Fibroblast of lung (primary cell): ENCODE results near the gene STOML2. TPM values are rescaled to one million over a fixed set of nuclear protein-coding genes. Genes with fewer than 3 reads are reported as not detected.

ENCODE experiments used
- DNase-seq, 2 donors: peaks; one replicate each; pipeline versions ENCODE4 v3.0.0 to v3.0.0-alpha.2; 2010; ENCODE audit warnings: low read depth in 2 of 2
- H2AFZ ChIP-seq: 2 replicates; pipeline ENCODE4 v1.5.1; 2012; ENCODE audit warnings: low read length, control low read depth, inconsistent platforms
- H3K27ac ChIP-seq: 2 replicates; pipeline ENCODE4 v1.5.1; 2011; ENCODE audit warnings: low read length, control low read depth; ENCODE audit not compliant: insufficient read depth
- H3K27me3 ChIP-seq: 2 replicates; pipeline ENCODE4 v1.5.1; 2011; ENCODE audit warnings: mild to moderate bottlenecking, low read length; ENCODE audit not compliant: control insufficient read depth, insufficient read depth
- H3K36me3 ChIP-seq: 2 replicates; pipeline ENCODE4 v1.5.1; 2011; ENCODE audit warnings: low read length; ENCODE audit not compliant: control insufficient read depth, insufficient read depth
- H3K4me1 ChIP-seq: 2 replicates; pipeline ENCODE4 v1.5.1; 2011; ENCODE audit warnings: low read length; ENCODE audit not compliant: control insufficient read depth, insufficient read depth; ENCODE audit errors: extremely low read depth
- H3K4me2 ChIP-seq: 2 replicates; pipeline ENCODE4 v1.5.1; 2011; ENCODE audit warnings: low read length, control low read depth; ENCODE audit not compliant: insufficient read depth; ENCODE audit errors: extremely low read depth
- H3K4me3 ChIP-seq, 4 experiments: fragments of 200-600 bp in 1 of 4; sonication (generic) in 1 of 4; replicated peaks in 1 of 4; 2 replicates each; pipeline ENCODE4 v1.5.1; 2011 to 2016; ENCODE audit warnings: low read length in 4 of 4, low read depth in 3 of 4, mild to moderate bottlenecking in 3 of 4, control low read depth in 2 of 4, inconsistent platforms in 1 of 4, mixed read lengths in 1 of 4; ENCODE audit not compliant: insufficient read depth in 1 of 4; ENCODE audit errors: control extremely low read depth in 1 of 4
- H3K79me2 ChIP-seq: 2 replicates; pipeline ENCODE4 v1.5.1; 2012; ENCODE audit warnings: mild to moderate bottlenecking, low read length, inconsistent platforms; ENCODE audit not compliant: control insufficient read depth, insufficient read depth
- H3K9ac ChIP-seq: 2 replicates; pipeline ENCODE4 v1.5.1; 2011; ENCODE audit warnings: mild to moderate bottlenecking, low read length, control low read depth; ENCODE audit not compliant: insufficient read depth
- H3K9me3 ChIP-seq: 2 replicates; pipeline ENCODE4 v1.5.1; 2012; ENCODE audit warnings: low read depth, low read length; ENCODE audit not compliant: control insufficient read depth, insufficient read depth
- H4K20me1 ChIP-seq: 2 replicates; pipeline ENCODE4 v1.5.1; 2011; ENCODE audit warnings: low read length; ENCODE audit not compliant: control insufficient read depth, insufficient read depth; ENCODE audit errors: extremely low read depth
- EZH2 ChIP-seq: IDR thresholded peaks from 2 replicates; pipeline ENCODE4 v1.5.1; 2012; ENCODE audit warnings: low read length, control low read depth, mild to moderate bottlenecking; ENCODE audit errors: missing control alignments
- polyA plus RNA-seq, 2 donors: library from polyadenylated mRNA; depleted of rRNA in 1 of 2; stranded (reverse) in 1 of 2; unstranded in 1 of 2; fragments of >200 nt; gene quantifications; 2 replicates each; pipeline ENCODE4 v1.2.1, GENCODE V29; 2011 to 2012; ENCODE audit warnings: missing spikeins in 1 of 2
- total RNA-seq: library from RNA; depleted of rRNA; stranded (reverse); fragments of >200 nt; gene quantifications from 2 replicates; pipeline ENCODE4 v1.2.1, GENCODE V29; 2014
- TF ChIP-seq, protein P1 (sequence below), 2 donors: IDR thresholded peaks in 1 of 2; conservative IDR thresholded peaks in 1 of 2; 1 replicate in 1 of 2; 2 replicates in 1 of 2; pipeline ENCODE4 v1.5.1; 2011 to 2012; ENCODE audit warnings: low read length in 2 of 2, control low read depth in 1 of 2, inconsistent platforms in 1 of 2, low read depth in 1 of 2, mild to moderate bottlenecking in 1 of 2

The STOML2 gene
- total and polyA plus RNA-seq, 2 donors (not counting 1 experiment from before 2014, with no cell fraction given), result 94.0 to 170 TPM

DNA sequence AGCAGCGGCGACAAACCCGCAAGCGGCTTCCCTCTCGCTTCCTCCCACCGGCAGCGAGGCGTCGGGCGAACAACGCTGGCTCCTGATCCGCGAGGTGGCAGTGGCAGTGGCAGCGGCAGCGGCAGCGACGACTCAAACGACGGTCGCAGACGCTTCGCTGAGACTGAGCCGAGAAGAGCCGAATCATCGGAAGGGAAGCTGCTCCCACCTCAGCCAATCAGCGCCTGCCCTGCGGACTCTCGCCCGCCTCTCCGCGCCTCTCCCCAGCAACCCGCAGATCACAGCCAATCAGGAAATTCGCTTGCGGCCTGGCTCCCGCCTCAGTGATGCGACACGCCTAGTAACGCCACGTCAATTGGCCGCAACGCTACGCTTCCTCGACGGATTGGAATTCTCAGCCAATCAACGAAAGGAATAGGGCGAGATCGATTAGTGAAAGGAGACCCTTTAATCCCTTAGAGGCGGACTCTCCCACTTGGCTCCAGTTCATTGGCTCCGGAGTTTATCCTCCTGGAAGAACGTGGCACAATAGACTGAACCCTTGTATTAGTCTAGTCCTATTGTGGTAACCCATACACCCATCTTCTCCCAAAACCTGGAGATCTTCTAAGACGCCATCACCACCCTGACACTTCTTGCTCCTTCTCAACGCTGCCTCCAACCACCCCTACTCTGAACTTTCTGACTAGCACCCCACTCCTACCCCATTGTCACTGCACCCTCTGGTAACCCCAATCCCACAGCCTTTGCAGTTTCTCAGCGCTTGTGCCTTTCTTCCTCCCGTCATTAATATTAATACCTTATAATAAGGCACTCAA is 30.3 kb downstream of the STOML2 start, which contains the start of gene VCP:
VCP (minus strand) TSS at position 165 of the 818 bp plus-strand sequence. CDS start 272 bp downstream, outside the sequence.
- Histone ChIP-seq H3K27ac (peak within 1 kb of the TSS; percentile 99), H3K9ac (peak within 1 kb of the TSS; percentile 100), H3K9me3 (no peaks in the 10 kb centered on the region), H2AFZ (no peak within 1 kb of the TSS), H3K4me1 (no peaks in the 10 kb centered on the region), H4K20me1 (peaks cover 17% of the 10 kb centered on the region), H3K4me3 (peak within 1 kb of the TSS; percentile 80 to 95 (median 81)), H3K27me3 (no peaks in the 10 kb centered on the region), H3K79me2 (peaks cover 50% of the 10 kb centered on the region), H3K36me3 (peaks cover 7% of the 10 kb centered on the region), H3K4me2 (peak within 1 kb of the TSS; percentile 100)
- DNase-seq, result peak; percentile 99
- TF ChIP-seq, protein P1, sequence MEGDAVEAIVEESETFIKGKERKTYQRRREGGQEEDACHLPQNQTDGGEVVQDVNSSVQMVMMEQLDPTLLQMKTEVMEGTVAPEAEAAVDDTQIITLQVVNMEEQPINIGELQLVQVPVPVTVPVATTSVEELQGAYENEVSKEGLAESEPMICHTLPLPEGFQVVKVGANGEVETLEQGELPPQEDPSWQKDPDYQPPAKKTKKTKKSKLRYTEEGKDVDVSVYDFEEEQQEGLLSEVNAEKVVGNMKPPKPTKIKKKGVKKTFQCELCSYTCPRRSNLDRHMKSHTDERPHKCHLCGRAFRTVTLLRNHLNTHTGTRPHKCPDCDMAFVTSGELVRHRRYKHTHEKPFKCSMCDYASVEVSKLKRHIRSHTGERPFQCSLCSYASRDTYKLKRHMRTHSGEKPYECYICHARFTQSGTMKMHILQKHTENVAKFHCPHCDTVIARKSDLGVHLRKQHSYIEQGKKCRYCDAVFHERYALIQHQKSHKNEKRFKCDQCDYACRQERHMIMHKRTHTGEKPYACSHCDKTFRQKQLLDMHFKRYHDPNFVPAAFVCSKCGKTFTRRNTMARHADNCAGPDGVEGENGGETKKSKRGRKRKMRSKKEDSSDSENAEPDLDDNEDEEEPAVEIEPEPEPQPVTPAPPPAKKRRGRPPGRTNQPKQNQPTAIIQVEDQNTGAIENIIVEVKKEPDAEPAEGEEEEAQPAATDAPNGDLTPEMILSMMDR (conservative IDR thresholded peaks at IDR 0.05 in 1 of 2, IDR thresholded peaks at IDR 0.05 in 1 of 2; ENCODE audit: low read depth in 1 of 2, low read length in 2 of 2), result no peak
- TF ChIP-seq EZH2, result no peak

DNA sequence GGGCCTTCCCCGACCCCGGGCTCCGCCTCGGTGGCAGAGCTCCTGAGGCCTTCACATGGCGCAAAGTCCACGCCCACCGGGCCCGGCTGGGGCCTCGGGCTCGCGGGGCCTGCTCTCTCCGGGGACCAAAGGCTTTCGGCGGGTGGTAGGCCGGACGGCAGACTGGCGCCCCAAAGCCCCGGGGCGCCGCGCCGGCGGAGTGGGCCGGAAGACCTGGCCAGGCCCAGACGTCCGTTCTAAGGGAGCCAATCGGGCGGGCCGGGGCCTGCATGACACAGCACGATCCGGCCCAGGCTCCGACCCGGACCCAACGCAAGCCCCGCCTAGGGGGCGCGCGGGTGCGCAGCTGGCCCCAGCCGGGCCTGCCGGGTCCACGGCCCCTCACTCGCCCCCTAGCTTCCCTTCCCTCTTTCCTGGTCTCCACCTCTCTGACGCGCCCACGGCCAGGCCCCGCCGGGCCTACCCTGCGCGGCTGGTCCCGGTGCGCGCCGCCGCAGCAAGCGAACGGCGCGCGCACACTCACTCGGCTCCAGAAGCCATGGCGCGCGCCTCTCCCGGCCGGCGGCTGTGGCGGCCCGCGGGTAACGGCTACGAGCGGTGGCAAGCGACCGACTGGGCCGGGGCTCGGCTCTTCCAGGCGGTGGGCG is 31.0 kb downstream of the STOML2 start:
- Histone ChIP-seq H3K9ac (peak overlapping the region; percentile 100), H2AFZ (no peak overlapping the region), H3K36me3 (peaks cover 8% of the 10 kb centered on the region), H4K20me1 (peaks cover 18% of the 10 kb centered on the region), H3K4me1 (no peaks in the 10 kb centered on the region), H3K27me3 (no peaks in the 10 kb centered on the region), H3K79me2 (peaks cover 51% of the 10 kb centered on the region), H3K4me2 (peak overlapping the region; percentile 100), H3K27ac (peak overlapping the region; percentile 99), H3K4me3 (peak overlapping the region; percentile 80 to 95 (median 81)), H3K9me3 (no peaks in the 10 kb centered on the region)
- peak; percentile 86 to 88 for DNase-seq
- TF ChIP-seq, protein P1 (conservative IDR thresholded peaks at IDR 0.05 in 1 of 2, IDR thresholded peaks at IDR 0.05 in 1 of 2; ENCODE audit: low read depth in 1 of 2, low read length in 2 of 2), result peak; percentile 21 to 41
- TF ChIP-seq EZH2, result no peak
